ENCODE results near the gene CDON.

DNA sequence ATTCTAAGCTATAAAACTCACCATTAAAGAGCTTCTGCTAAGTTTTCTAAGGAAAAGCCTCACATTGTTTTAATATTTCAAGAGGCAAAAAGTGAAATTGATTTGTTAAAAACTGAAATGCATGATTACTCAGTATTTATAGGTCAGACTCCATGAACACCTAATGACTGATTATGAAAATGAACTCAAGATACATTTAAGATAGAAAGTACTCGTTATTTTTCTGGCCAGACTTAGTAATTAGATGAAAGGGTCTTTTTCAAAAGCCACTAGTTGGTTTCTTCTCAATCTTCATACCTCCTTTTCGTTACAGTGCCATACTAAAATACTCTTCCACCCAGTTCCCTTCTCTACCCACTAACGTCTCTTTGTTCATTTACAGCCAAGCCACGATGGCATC lies 60.5 kb downstream of the CDON start:
- TF ChIP-seq, protein P1, sequence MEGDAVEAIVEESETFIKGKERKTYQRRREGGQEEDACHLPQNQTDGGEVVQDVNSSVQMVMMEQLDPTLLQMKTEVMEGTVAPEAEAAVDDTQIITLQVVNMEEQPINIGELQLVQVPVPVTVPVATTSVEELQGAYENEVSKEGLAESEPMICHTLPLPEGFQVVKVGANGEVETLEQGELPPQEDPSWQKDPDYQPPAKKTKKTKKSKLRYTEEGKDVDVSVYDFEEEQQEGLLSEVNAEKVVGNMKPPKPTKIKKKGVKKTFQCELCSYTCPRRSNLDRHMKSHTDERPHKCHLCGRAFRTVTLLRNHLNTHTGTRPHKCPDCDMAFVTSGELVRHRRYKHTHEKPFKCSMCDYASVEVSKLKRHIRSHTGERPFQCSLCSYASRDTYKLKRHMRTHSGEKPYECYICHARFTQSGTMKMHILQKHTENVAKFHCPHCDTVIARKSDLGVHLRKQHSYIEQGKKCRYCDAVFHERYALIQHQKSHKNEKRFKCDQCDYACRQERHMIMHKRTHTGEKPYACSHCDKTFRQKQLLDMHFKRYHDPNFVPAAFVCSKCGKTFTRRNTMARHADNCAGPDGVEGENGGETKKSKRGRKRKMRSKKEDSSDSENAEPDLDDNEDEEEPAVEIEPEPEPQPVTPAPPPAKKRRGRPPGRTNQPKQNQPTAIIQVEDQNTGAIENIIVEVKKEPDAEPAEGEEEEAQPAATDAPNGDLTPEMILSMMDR (IDR thresholded peaks at IDR 0.05), result no peak
- TF ChIP-seq POLR2A (IDR thresholded peaks at IDR 0.05), result no peak
- TF ChIP-seq POLR2AphosphoS5 (IDR thresholded peaks at IDR 0.05), result no peak
